GM18505 (cell line): ENCODE results near the gene COL1A1.

Experiments used
- ATAC-seq: cut with Tn5 transposase; IDR thresholded peaks from one replicate; pipeline ENCODE4 v1.9.1; 2021; ENCODE audit not compliant: unreplicated experiment
- POLR2A ChIP-seq: IDR thresholded peaks from 4 replicates; pipeline ENCODE4 v1.6.1; 2011; ENCODE audit warnings: borderline replicate concordance; ENCODE audit not compliant: insufficient read depth, insufficient read length; ENCODE audit errors: extremely low read depth

Gene COL1A1

DNA sequence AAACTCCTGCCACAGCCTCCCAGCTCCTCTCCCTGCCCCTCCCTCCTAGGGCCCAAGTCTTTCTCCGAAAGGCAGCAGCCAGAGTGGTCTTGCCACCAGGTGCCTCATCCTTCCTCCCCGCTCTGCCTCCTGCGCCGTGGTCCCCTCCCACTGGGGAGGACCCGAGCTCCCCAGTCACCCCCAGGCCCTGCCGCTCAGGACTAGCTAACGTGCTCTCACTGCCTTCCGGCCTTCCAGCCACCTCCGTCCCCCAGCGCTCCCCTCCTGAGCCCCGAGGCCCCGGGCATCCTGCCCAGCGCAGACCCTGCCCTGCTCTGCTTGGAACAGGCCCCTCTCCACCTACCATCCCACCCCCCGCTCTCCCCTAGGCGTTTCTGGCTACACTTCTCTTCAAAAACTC lies 19.4 kb upstream of the COL1A1 start:
- TF ChIP-seq POLR2A, result no peak
- ATAC-seq, result no peak

DNA sequence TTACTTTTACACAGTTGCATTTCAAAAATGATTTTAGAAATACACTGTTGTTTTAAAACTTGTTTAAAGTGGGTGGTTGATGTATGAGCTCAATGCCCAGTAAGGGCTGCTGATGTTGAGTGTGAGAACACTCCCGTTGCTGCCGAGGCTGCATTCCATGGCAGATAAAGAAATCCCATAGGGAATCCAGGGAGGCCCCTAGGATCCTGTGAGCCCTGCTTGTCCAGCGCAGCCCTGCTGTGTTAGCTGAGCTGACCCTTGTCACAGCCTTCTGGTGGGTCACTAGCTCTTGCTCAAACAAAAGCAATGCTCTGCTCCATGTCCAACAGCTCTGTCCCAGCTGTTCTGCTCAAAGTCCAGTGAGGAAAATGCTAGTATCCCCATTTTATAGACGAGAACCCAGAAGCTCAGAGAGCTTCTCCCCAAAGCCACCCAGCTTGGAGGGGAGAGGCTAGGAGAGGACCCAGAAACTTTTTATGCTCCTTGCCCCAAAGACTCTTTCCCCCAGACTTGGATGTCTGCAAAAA lies 18.6 kb upstream of the COL1A1 start:
- no peak for TF ChIP-seq POLR2A
- ATAC-seq, result no peak

DNA sequence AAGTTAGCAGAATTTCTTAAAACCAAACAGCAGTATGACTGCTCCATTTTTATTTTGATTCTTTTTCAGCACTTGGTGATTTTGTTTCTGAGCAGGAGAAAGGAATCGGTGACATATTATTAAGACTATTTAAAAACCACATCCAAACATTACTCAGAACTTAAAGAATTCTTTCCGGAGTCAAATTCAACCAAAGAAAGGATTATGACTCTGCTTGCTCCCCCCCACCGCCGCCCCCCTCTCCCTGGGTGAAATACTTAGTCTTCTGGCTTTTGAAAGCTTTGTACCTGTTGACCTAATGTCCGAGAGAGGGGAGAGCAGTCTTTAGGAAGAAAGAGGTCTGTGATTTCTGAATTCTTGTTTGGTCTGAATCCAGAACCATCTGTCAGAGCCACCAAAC lies 17.9 kb upstream of the COL1A1 start:
- no peak for ATAC-seq
- TF ChIP-seq POLR2A, result no peak

DNA sequence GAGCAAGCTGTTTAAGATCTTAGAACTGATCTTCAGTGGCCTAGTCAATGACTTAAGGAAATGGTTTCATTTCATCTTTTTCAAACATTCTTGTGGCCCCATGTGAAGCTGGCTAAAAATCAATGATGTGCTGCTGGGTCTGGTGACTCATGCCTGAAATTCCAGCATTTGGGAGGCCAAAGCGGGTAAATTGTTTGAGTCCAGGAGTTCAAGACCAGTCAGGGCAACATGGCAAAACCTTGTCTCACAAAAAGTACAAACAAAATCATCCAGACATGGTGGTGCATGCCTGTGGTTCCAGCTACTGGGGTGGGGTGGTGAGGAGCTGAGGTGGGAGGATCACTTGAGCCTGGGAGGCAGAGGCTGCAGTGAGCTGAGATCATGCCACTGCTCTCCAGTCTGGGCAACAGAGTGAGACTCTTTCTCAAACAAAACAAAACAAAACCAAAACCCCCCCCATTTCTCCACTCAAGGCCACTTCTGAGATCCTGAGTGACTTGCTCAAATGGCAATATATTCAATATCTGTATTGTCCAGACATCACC lies 17.4 kb upstream of the COL1A1 start:
- ATAC-seq, result no peak
- TF ChIP-seq POLR2A, result no peak

DNA sequence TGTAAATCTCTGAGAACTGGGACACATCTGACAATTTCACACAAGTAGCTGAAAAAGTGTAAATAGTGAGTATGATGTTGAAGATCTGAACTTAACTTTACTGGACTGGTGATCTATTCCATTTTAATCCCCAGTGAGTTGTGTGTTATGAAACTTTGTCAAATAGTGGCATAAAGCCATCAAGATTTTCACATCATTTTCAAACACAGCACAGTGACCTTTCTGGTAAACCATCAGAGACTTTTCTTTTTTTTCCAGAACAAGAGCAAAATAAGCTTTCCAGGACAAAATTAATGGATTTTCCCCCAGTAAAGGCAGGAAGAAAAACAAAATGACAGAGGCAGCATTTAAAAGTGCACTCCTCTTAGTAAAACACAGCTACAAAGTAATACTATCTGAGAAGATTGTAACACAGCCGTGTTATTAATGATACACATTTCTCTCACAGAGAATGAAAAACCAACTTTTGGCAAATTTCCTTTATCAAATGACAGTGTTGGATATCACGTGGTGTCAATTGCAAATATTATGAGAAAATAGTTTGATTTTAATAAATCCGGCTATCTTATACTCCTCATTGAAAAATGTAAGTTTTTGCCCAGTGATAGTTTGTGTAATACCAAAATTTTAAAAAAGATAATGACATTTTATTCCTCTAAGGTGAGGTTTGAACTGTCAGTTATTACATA lies 16.8 kb upstream of the COL1A1 start:
- TF ChIP-seq POLR2A, result no peak

DNA sequence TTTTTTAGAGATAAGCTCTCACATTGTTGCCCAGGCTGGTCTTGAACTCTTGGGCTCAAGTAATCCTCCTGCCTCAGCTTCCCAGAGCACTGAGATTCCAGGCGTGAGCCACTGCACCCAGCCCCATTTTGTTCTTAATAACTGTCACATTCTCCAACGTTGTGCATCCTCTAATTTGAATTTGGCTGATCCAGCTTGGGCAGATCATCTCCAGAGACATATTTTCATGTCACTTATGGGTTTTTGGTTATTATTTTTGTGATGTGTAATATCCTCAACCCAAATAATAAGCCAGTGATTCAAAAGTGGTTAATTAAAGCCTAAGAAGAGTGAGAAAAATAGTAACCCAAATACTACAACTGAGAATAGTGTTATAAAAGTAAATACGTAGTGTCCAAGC lies 16.2 kb upstream of the COL1A1 start:
- no peak for ATAC-seq
- TF ChIP-seq POLR2A, result no peak

More for the DNA sequence above, 16.8 kb upstream of the COL1A1 start:
- no peak for ATAC-seq

DNA sequence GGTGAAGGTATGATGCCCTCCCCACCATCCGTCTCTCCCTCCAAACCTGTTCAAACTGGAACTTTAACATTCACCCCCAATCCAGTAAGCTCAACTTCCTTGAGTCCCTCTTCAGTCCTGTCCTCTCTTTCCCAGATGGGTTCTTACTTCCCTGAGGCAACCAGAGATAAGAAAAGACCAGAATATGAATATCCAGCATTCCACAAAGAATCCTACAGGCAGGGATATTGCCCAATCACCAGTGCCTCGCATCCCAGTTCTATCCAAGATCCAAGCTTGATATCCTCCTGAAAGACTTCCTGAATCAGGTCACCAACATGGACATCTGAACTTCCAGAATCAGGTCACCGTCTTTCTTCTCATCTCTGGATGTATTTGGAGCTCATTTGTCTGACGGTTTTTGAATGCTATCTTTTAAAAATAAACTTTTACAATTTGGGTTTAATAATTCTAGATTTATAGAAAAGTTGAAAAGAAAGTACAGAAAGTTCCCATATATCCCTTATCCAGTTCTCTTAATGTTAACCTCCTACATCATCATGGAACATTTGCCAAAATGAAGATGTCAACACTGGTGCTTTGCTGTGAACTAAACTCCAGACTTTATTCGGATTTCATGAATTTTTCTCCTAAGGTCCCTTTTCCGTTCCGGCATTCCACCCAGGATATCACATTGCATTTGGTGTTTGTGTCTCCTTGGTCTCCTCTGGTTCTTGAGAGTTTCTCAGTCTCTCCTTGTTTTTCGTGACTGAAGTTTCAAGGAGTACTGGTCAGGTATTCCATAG lies 13.7 kb upstream of the COL1A1 start:
- no peak for TF ChIP-seq POLR2A
- no peak for ATAC-seq

DNA sequence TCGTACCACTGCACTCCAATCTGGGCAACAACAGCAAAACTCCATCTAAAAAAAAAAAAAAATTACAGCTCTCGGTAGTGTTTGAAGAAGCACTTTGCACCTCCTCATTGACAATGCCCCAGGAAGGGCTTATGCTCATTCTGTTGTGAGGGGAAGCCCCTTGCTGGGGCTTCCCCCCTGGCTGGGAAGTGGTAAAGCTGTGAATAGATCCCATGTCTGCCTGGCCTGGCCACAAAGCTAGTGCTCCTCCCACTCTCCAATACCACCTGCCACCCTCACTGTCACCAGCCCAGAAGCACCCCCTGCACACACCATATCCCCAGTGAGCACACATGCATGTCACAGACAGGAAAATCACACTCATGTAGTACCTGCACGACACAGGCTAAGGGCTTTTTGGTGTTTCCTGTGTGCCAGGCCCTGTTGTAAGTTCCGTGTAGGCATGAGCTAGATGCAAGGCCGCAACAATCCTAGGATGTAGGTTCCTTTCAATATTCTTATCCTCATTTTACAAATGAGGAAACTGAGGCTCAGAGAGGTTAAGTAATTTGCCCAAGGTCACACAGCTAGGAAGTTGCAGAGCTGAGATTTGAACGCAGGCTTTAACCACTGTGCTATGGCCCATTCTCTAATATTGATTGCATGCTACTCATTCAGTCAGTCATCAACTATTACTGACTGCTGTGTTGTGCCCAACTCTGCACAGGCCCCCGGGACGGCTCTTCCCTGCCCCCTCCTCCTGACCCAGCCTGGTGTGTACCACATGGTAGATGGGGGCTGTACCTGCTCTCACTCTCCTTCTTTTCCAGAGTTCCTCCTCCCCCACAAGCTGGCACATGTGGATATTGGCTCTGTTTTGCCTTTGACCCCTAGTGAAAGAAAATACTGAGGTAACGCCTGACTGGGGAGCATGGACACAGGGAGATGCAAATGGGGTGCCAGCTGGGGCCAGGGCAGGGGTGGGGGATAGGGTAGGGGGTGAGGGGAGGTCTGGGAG lies 11.9 kb upstream of the COL1A1 start:
- ATAC-seq, result peak; percentile 87
- TF ChIP-seq POLR2A, result no peak

DNA sequence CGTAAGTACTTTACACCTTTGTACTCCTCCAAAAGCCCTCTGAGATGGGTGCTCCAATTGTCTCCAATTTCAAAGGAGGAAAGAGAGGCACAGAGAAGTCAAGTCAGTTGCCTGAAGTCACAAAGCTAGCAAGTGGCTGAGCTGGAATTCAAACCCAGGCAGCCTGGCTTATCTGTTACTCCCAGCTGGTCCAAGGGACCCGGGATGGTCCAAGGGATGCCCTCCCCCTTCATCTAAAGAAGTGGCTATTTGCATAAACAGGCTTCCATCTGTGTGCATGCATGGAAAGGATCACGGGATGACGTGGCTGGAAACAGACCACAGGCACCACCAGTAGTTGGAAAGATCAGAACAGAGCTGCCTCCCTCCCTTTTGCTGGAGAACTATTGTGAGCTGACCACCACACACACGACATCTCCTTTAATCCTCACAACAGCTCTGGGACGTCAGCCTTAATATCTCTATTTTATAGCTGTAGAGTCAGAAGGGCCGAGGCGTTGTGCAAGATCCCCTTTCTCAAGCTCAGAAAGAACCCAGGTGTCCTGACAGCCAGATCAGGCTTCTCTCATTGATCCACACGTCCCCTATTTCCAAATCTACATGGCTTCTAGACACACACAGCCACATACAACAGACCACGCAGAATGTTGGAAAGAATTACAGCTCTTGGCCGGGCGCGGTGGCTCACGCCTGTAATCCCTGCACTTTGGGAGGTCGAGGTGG lies 10.9 kb upstream of the COL1A1 start:
- no peak for TF ChIP-seq POLR2A
- no peak for ATAC-seq

DNA sequence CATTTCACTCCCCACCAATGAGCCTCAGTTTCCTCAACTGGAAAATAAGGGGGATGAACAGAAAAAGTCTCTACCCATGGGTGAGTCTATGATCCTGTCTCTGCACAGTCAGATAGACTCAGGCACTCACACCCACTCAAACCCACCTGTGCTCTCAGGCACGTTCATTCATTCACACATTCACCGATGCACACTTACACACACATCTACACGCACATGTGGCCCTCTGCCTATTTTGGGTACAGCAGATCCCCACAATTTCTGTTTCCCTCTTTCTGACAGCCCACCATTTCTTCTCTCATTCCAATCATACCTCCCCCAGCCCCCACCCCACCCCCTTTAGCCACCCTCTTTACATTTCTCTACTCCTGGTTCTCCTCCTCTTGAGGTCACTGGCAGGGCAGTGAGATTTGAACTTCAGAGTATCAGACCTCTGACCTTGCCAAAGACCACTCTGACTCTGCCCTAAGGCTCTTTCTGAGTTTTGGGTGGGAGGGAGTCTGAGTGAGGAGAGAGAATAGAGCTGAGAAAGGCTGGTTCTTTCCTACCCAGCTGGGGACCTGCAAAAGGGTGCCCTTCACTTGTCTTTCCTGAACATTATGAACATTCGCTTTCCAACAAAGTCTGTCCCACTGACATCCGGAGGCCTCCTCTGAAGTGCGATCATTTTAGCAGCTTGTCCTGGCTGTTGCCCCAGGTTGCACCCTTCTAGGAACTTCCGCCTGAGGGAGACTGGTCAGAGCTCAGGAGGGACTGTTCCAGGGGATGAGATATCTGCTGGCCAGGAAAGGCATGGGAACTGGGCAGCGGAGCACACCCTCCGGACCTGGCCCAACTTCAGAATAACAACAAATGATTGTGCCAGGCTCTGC lies 10.1 kb upstream of the COL1A1 start:
- no peak for ATAC-seq

DNA sequence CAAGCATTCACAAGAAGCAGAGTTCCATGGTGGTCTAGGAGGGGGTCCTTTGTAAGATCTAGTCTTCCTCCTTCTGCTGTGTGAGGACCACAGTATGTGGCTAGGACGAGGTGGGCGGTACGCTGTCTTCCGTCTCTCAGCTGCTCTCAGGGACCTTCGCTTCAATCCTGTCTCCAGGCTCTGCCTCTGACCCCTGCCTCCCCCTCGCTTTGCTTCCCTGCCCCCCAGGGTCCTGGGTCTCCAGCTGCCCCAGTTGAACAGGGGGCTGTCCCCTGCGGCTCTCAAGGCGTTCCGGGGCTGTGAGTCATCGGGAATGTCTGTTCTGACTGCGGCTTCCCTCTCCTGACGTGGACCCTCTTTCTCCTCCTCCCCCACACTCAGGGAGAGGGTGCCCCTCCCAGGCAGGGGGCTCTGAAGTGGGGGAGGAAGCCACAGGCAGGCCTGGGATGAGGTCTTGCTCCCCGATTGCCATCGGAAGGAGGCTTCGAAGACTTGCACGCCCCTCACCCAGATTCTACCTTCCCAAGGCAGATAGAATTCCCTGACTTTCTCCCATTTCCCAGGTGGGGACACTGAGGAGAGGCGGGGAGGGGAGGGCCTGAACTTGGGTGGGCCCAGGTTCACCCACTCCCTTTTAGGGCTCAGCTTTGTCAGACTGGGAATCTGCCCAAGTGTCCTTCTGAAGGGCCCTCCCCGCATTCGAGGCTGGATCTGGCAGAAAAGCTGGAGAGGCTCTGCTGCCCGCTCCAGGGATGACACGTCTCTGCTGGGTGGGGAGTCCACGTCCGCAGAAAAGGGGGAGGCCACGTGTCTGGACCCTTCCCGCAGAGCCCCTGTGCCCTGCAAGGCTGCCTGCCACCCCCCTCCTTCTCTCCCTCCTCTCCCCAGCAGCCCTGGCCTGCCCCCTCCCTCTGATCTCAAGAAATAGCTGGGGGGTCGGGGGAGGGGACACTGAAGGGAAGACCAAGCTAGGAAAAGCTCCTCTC lies 9.1 kb upstream of the COL1A1 start:
- no peak for ATAC-seq
- no peak for TF ChIP-seq POLR2A

More for the DNA sequence above, 10.1 kb upstream of the COL1A1 start:
- no peak for TF ChIP-seq POLR2A
